Panc1 (cell line): Measurements from ENCODE around the gene ARHGEF18.

ENCODE experiments used
- POLR2AphosphoS5 ChIP-seq: IDR thresholded peaks from 2 replicates; pipeline ENCODE4 v1.6.1; 2012; ENCODE audit warnings: mild to moderate bottlenecking, low read depth, low read length, moderate library complexity
- REST ChIP-seq, 2 experiments: IDR thresholded peaks; 2 replicates each; pipeline ENCODE4 v1.6.1; 2011 to 2012; ENCODE audit warnings: low read depth in 2 of 2, control low read depth in 1 of 2, low read length in 1 of 2, mild to moderate bottlenecking in 1 of 2, moderate library complexity in 1 of 2; ENCODE audit not compliant: insufficient read depth in 1 of 2
- TF ChIP-seq, protein P1 (sequence below): fragments of 450-650 bp; IDR thresholded peaks from 2 replicates; pipeline ENCODE4 v1.5.1; 2017; ENCODE audit warnings: mild to moderate bottlenecking

DNA sequence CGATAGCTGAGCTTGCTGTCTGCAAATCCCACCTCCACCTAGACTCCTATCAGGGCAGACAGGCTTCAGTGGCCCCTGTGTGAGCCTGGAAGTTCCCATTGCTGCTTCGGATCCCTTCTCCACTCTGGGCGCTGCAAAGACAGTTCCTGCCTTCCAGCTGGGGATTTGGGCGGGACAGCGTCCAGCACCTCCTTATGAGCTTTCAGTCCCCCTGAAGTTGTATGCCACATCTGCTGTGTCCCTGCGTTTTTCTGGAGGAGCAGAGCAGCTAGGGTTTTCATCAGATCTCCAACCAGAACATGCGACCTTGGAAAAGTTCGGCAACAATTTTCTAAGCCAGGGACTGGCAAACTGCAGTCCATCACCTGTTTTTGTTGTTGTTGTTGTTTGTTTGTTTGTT lies 38.0 kb downstream of the ARHGEF18 start:
- TF ChIP-seq, protein P1, sequence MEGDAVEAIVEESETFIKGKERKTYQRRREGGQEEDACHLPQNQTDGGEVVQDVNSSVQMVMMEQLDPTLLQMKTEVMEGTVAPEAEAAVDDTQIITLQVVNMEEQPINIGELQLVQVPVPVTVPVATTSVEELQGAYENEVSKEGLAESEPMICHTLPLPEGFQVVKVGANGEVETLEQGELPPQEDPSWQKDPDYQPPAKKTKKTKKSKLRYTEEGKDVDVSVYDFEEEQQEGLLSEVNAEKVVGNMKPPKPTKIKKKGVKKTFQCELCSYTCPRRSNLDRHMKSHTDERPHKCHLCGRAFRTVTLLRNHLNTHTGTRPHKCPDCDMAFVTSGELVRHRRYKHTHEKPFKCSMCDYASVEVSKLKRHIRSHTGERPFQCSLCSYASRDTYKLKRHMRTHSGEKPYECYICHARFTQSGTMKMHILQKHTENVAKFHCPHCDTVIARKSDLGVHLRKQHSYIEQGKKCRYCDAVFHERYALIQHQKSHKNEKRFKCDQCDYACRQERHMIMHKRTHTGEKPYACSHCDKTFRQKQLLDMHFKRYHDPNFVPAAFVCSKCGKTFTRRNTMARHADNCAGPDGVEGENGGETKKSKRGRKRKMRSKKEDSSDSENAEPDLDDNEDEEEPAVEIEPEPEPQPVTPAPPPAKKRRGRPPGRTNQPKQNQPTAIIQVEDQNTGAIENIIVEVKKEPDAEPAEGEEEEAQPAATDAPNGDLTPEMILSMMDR: no peak
- TF ChIP-seq POLR2AphosphoS5 (no peak), REST (IDR thresholded peaks at IDR 0.05; ENCODE audit: insufficient read depth in 1 of 2, low read depth in 2 of 2, low read length in 1 of 2) (no peak)
